ENCODE measurements around the gene LBP.
"Not testable (repeated sequence)": the region's sequence is repeated elsewhere in the genome, so short reads cannot be mapped to it uniquely, and the experiment has no call there.

LBP gene

DNA sequence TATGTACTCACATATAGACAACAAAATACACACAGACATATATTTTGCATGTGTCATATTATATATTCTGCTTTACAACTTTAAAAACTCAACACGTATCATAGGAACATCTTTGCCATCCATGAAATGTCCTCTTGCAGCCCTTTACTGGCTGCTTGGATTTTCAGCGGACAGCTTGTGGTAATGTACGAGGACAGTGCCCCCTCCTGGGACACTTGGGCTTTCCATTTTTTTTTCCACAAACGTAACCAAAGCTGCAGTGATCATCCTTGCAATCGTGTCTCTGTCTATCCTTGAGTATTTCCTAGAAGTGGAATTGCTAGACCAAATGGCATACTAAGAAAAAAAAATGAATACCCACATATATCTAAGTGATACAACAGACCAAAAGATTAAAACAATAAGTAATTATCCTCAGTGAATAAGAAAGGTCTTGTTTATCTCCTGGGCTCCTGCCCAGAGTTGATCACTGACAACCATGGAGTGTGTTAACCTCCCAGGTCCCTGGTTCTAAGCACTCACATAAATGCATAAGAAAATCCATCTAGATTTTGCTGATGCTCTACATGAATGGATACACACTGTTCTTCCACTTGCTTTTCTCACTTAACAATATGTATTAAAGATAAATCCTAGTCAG, 24.2 kb upstream of the LBP start:
- no peak for DNase-seq

DNA sequence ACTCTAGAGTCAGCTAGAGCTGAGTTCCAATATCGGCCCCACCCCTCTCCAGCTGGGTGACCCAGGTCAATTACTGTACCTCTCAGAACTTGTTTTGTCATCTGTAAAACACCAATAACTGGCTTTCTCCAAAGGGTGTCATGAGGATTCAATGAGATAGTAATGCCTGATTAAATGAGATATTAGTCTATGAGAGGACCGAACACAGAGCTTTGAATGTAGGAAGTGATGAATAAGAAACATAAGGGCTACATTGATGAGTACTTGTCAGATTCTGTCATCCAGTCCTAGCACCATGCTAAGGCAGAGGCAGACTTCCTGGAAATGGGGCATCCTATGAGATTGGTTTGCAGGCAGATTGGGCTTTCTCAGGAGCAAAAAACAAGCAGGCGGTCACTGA, 22.1 kb upstream of the LBP start:
- no peak for DNase-seq

DNA sequence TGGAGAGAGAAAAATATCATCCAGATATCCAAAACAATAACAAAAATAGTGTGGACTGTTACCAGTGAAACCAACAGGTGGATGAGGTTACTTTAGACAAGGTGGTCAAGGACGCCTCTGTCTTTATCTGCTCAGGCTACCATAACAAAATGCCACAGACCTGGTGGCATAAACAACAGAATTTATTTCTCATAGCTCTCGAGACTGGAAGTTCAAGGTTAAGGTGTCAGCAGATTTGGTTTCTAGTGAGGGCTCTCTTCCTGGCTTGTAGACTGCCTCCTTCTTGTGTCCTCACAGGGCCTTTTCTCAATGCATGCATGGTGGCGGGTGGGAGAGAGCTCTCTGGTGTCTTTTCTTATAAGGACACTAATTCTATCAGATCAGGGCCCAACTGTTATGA, 21.1 kb upstream of the LBP start:
- no peak for DNase-seq

DNA sequence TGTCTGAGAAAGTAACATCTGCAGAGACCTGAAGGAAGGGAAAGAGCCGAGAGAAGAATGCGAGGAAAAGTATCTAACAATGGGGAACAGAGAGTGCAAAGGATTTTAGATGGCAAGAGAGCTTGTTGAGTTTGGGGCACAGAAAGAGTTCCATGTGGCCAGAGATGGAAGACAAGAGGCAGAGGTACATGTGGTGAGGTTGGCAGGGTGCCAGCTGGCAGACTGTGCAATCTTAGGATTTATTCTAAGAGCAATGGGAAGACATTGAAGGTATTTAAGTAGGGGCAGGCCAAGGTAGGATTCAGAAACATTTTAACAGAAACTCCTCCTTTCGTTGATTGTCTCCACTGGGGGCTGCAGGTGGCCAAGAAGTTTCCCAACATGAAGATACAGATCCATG, 20.4 kb upstream of the LBP start:
- DNase-seq = no peak

DNA sequence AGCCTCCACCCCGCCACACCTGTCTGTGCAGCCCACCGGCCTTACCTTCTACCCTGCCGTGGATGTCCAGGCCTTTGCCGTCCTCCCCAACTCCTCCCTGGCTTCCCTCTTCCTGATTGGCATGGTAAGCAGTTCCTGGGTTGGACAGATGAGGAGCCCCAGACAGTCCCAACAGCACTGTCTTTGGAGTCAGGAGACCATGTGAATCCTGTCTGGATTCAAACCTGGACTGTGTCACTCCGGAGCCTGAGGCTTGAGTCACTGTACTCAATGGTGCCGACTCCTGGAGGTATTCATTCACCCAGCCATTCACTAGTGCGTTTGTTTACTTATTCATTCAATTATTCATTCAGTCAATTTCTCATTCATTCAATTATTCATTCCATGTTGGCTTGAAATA, 20.0 kb upstream of the LBP start:
- no peak for DNase-seq

DNA sequence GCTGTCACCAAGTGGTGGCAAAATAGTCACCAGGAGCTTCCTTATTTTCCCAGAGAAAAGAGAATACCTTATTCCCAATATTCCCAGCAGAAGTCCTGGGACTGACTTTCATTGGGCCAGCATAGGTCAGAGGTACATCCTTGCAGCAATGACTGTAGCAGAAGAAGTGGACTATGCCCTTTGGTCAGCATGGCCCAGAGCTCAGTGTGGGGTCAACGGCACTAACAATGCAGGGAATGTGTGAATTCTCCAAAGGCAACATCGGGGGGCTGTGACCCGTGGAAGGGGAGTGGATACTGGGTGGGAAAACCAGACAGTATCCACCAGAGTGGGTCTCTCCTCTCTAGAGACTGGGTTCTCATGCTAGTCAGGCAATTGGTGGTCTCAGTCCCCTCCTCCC, 15.6 kb upstream of the LBP start:
- no peak for DNase-seq

DNA sequence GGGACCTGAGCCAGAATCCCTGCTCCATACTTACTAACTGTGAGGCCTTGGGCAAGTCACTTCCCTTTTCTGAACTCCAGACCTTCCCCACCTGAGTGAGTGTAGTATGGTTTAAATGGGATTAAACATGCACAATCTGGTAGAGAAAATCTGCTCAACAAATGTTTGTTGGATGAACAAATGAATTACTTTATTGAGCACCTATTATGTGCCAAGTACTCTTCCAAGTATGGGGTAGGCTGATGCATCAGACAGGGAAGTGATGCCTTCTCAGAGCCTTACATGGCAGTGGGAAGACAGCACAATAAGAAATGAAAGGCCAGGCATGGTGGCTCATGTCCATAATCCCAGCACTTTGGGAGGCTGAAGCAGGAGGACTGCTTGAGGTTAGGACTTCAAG, 15.0 kb upstream of the LBP start:
- no peak for DNase-seq

DNA sequence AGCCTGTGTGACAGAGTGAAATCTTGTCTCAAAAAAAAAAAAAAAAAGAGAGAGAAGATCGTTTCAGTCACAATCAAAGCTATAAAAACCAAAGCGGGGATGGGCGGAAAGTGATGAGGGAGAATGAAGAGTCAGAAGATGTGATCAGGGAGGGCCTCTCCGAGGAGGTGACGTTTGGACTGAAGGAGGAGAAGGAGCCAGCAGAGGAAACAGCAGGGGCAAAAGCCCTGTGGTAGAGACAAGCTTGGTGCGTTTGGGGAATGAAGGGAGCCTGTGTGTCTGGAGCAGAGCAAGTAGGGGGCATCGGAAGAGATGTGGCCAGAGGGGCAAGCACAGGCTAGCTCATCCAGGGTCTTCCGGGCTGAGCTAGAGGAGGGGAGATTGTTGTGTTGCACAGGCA, 14.5 kb upstream of the LBP start:
- no peak for DNase-seq

DNA sequence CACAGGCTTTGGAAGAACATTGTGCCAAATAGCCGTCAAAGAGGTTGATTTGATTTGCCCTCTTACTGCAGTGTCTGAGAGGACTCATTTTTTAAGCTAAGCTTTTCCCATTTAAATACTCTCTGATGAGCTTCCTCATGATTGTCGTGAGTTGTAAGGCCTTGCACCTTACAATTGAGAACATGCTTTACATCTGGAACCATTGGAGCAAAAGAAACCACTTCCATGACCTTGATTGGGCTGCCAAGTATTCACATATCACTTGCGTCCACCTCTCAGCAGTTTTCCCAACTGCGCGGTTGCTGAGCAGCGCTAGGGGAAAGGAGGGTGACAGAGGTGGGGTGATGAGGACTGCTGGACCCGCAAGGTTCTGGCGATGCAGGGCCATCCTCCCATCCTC, 12.3 kb upstream of the LBP start:
- no peak for DNase-seq

DNA sequence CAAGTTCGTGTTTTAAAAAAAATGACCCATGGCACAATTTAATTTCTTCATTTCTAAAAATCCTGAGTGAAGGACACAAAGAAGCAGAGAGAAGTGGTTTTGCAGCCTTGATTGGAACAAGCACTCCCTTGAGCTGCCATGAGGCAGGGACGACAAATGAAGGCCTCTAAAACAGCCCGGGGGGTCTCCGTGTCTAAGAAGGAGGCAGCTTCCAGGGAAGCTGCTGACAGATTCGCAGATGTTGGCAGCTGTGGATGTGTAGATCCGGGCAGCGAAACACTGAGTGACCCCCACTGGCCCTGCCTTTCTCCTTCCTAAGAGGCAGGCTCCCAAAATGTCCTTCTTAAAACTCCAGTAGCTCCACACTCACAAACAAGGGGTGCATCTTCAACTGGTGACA, 9.6 kb upstream of the LBP start:
- DNase-seq = no peak

DNA sequence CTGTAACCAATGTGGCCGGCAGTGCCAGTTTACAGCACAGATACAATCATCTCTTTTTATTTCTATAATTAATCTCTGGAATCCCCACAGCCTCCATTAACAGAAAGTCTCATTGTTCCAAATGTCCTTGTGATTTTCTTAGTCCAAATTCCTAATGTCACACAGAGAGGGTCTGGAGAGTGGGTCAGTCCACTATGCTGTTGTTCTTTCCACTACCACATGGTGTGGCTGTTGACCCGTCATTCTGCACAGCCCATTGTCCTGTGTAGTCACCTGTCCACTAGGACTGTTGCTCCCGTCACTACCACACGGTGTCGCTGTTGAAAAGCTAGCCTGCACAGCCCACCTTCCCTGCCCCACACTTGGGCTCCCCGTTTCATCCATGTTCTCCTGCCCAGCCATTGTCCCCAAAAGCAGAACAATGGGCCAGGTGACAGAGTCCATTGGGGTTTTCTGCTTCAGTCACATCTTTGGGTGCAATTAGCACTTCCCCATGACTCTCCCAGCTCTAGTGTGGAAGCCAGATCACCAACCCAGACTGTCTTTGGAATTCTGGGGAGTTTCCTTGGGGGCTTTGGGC, 8.6 kb upstream of the LBP start:
- no peak for DNase-seq

DNA sequence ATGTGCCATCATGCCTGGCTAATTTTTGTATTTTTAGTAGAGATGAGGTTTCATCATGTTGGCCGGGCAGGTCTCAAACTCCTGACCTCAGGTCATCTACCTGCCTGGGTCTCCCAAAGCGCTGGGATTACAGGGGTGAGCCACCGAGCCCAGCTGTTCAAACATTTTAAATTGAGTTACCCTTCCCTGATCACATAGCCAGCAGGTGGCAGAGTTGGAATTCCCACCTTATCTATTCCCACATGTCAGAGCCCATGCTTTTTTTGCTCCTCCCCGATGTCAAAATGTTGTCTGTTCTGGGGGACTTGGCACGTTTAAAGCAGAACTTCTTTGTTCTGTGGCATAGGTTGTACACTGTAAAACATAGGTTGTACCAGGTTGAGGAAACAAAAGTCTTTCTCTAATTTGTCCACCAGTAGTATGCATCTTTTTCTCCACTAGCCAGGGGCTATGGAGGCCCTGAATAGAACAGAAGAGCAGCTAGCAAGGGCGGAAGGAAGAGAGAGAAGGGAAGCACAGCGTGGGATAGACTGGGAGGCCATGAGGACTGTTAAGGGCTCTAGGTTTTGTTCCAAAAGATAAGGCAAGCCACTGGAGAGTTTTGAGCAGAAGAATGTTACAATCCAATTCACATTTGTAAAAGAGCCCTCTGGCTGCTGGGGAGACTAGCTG, 7.3 kb upstream of the LBP start:
- DNase-seq = no peak

DNA sequence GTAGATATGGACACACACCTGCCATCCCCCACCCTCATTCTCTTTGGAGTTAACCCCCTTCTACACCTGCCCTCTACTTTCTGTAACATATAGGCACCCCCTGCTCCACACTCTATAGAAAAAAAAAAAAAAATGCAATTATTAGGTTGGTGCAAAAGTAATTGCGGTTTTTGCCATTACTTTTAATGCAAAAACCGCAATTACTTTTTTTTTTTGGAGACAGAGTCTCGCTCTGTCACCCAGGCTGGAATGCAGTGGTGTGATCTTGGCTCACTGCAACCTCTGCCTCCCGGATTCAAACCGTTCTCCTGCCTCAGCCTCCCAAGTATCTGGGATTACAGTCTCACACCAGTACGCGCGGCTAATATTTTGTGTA, 6.8 kb upstream of the LBP start:
- DNase-seq = not testable (repeated sequence)

DNA sequence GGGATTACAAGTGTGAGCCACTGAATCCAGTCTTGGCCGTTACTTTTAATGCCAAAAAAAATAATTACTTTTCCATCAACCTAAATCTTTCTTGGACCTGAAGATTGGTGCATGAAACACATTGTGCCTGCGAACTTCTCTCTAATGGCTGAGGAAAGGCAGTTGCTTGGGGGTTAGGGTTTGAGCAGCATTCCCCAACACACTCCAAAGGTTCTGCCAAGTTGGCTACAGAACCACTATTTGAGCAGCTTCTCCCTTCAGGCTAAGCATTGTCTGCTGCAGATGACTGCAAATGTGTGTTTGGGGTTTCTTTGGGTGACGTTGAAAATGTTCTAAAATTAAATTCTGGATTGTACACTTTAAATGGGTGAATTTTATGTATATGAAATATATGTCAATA, 6.3 kb upstream of the LBP start:
- DNase-seq = no peak

DNA sequence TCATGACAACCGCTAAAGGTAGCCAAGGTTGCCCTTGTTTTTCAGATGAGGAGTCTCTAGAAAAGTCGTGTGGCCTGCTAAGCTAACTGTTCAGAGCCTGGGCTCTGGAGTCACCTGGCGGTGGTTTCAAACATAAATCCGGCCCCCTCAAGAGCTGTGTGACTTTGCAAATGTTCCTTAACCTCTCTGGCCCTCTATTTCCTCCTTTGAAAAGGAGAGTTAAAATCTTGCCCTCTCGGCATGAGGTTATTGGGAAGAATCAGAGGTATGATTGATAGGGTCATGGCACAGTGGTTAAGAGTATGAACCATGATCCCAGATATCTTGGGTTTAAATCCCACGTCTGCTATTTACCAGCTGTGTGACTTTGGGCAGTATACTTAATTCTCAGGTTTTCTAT, 5.6 kb upstream of the LBP start:
- no peak for DNase-seq

DNA sequence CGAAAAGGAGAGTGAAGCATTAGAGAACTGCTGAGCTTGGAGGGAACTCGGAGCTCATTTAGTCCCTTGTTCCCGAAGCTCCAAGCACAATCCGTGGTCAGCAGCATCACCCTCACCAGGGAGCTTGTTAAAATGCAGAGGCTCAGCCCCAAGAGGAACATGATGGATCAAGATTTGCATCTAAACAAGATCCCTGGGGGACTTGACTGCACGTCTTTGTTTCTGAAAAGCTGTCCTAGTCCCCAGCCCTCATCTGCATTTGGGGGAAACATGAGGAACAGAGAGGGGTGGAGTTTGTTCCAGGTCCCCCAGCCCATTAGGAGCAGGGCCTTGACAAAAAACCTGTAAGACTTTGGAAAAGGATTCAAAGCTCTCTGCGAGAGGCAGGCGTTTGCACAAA, 4.1 kb upstream of the LBP start:
- no peak for DNase-seq

DNA sequence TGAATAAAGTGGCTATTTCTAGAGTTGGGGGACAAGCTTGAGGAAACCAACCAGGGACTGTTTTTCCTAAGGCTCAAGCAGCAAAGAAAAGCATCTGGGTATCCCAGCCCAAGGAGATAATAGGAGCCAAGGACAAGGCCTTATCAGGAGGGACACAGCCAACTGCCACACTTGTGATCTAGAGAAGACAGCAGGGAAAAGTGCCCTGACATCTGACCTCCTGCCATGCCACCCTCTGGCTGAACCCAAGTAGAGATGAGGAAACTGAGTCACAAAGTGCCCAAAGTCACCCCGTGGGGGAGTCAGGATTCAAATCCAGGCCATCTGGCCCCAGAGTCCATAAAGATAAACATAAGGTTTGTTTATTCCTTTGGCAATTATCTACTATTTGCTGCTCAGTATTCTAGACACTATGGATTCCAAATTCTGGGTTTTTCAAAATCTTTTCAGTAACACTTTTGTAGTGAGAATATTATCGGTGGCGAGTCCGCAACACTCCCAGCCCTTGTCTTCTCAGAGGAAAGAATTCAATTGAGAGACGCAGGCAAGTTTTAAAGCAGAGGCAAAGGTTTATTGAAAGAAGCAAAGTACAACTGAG, 3.5 kb upstream of the LBP start:
- no peak for DNase-seq

DNA sequence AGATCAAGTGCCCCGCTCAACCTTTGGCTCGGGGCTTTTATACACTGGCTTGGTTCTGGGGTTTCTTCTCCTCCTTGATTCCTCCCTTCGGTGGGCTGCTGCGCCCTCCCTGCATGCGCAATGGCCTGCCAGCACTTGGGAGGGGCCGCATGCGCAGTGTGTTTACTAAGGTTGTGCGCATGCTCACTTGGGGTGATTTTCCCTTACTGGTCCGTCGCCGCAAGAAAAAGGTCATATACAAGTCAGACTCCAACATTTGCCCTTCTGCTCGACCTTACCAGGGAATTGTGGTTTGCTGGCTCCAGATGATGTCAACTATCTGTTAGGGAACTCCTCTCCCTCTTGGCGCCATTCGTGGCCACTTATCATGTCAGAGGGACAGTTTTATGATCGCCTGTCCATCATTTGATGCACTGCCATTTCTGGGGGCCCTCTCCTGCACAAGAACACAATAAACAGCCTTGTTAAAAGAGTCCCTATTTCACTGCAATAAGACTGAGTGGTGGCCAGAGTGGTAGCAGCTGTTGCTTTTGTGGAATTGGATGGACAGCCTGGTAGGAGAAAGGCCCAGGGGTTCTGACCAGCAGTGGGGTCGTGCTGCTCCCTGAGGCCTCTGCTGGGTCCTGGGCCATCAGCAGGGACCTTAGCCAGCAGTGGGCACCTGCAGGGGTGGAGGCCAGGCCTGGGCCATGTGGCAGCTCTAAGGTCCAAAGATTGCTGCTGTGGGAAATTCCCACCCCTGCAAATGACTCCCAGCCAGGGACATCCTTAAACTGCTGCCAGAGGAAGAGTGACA, 2.8 kb upstream of the LBP start:
- no peak for DNase-seq

DNA sequence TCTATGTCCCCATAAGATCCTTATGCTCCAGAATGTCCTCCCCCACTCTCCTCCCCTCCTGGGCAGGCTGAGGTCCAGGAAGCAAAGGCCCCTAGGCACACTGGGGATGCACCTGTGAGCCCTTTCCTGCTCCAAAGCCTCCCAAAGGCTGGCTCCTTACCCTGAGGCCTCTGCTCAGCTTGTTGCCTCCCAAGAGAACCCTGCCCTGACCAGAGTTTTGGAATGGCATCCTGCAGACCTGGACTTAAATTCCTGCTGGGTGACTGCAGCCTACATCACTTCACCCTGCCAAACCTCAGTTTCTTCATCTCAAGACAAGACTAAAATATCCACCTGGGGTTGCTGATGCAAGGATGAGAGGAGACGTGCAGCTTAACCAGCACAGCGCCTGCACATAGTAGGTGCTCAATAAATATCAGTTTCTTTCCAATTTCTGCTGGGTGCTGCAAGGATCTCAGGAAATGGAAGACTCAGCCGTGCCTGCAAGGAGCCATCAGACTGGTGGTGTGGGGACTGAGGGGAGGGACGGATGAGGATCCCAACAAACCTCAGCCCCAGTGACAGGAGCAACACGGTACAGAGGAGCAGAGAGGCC, 2.1 kb upstream of the LBP start:
- DNase-seq = no peak

DNA sequence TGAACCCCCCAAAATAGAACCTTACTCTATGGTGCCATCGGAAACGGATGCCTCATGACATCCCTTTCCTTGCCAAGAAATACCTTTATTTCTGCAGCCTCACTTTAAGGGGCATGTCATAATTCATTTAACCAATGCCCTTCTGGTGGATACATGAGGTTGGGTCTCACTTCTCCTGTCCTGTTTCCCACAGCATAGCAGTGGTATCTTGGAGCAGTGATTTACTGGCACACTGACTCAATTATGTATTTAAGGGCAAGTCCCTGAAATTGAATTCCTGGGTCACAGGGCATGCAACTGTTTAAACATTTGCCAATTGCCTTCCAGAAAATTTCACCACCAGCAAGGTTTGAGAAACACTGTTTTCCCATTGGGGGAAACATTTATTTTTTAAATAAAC, 639 bp upstream of the LBP start:
- DNase-seq = no peak

DNA sequence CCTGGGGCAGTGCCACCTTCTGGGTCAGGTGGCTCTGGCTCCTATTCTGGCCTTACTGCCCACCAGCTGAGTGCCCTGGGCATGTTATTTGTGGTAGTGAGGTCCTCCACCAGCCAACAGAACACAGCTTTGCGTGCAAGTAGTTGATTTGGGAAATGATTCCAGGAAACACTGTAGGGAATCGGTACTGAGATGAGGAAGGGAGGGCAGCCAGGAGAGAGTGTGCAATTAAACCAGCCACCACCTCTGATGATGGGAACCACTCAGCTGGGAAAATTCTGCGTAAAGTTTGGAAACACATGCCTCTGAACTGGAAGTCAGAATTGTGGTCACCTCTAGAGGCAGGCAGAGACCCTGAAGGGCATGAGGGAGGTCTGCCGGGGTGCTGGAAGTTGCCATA, 459 bp downstream of the LBP start:
- DNase-seq = no peak

DNA sequence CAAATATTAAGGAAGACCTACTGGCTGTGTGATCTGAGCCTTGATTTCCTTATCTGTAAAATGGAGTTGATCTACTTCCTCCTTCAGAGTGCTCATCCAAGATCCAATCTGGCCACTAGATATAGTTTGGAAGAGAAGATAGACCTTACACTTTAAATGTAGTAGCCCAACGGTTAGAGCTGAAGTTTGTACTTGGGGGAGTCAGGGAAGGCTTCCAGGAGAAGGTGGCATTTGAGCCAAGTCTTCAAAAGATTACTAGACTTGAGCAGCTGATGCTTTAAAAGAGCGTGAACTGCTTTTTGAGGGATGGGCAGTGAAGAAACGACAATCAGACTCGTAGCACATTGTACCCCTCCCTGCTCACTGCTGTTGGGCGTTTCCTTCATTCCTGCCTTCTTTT, 3.6 kb downstream of the LBP start:
- DNase-seq = no peak
